Measurements from ENCODE around the gene MCTP2.

DNA sequence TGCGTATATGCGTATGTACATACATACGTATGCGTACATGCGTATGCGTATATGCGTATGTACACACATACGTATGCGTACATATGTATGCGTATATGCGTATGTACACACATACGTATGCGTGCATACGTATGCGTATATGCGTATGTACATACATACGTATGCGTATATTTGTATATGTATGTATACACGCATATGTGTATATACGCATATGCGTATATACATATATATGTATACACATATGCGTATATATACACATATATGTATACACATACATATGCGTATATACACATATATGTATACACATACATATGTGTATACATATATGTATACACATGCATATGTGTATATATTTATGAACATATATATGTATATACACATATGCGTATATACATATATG lies 12.1 kb downstream of the MCTP2 start:
- TF ChIP-seq, protein P1, sequence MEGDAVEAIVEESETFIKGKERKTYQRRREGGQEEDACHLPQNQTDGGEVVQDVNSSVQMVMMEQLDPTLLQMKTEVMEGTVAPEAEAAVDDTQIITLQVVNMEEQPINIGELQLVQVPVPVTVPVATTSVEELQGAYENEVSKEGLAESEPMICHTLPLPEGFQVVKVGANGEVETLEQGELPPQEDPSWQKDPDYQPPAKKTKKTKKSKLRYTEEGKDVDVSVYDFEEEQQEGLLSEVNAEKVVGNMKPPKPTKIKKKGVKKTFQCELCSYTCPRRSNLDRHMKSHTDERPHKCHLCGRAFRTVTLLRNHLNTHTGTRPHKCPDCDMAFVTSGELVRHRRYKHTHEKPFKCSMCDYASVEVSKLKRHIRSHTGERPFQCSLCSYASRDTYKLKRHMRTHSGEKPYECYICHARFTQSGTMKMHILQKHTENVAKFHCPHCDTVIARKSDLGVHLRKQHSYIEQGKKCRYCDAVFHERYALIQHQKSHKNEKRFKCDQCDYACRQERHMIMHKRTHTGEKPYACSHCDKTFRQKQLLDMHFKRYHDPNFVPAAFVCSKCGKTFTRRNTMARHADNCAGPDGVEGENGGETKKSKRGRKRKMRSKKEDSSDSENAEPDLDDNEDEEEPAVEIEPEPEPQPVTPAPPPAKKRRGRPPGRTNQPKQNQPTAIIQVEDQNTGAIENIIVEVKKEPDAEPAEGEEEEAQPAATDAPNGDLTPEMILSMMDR (IDR thresholded peaks at IDR 0.05; ENCODE audit: insufficient read depth, low read length, poor library complexity, severe bottlenecking): no peak
- TF ChIP-seq EZH2phosphoT487 (conservative IDR thresholded peaks at IDR 0.05; ENCODE audit: low read length): no peak
